B cell (primary cell): ENCODE results near the gene AK1. TPM values are rescaled to one million over a fixed set of nuclear protein-coding genes. Genes with fewer than 3 reads are reported as not detected.
"Not testable (repeated sequence)": the region's sequence is repeated elsewhere in the genome, so short reads cannot be mapped to it uniquely, and the experiment has no call there.

Experiments
- ATAC-seq: fragments of 200-7000 bp; cut with Tn5 transposase; one replicate; pipeline ENCODE4 v1.10.0; 2021; ENCODE audit warnings: low read depth, mild to moderate bottlenecking, moderate number of reproducible peaks, moderate library complexity
- CTCF ChIA-PET: fragments of 350-600 bp; sonication (Branson Sonifier 250); formaldehyde crosslinking; loops from one replicate; lab custom pipeline; 2021; ENCODE audit warnings: antibody characterized with exemption, inconsistent platforms; lab: Charles Lee
- POLR2A ChIA-PET: fragments of 350-600 bp; sonication (Branson Sonifier 250); formaldehyde crosslinking; loops from one replicate; lab custom pipeline; 2021; ENCODE audit warnings: antibody characterized with exemption; lab: Charles Lee
- DNase-seq: peaks from one replicate; pipeline ENCODE4 v3.0.0; 2013
- H2AFZ ChIP-seq: 2 replicates; pipeline ENCODE4 v1.6.1; 2012; ENCODE audit warnings: mild to moderate bottlenecking, low read depth, low read length; ENCODE audit not compliant: insufficient read depth, poor library complexity, severe bottlenecking
- H3K27ac ChIP-seq, 2 donors: 1 replicate in 1 of 2; 2 replicates in 1 of 2; pipeline ENCODE4 v1.5.1; 2012 to 2013; ENCODE audit warnings: low read length in 2 of 2, mild to moderate bottlenecking in 2 of 2, moderate library complexity in 1 of 2
- H3K27me3 ChIP-seq, 4 experiments: fragments of 200-600 bp in 1 of 4; sonication (generic) in 1 of 4; replicated peaks in 1 of 4; 1 replicate in 2 of 4; 2 replicates in 2 of 4; pipeline versions ENCODE4 v1.6.1 to v1.7.0; 2013 to 2016; ENCODE audit warnings: low read length in 3 of 4, mild to moderate bottlenecking in 2 of 4, mixed read lengths in 1 of 4, moderate library complexity in 1 of 4; ENCODE audit not compliant: insufficient read depth in 4 of 4, control insufficient read depth in 3 of 4; ENCODE audit errors: control extremely low read depth in 1 of 4
- H3K36me3 ChIP-seq, 2 experiments: replicated peaks in 1 of 2; 1 replicate in 1 of 2; 2 replicates in 1 of 2; pipeline versions ENCODE4 v1.6.1 to v1.7.1; 2013; ENCODE audit warnings: low read length in 1 of 2; ENCODE audit not compliant: insufficient read depth in 2 of 2, control insufficient read depth in 1 of 2; ENCODE audit errors: control extremely low read depth in 1 of 2, extremely low read depth in 1 of 2
- H3K4me1 ChIP-seq, 2 donors: fragments of 200-600 bp in 1 of 2; sonication (generic) in 1 of 2; 1 replicate in 1 of 2; 2 replicates in 1 of 2; pipeline versions ENCODE4 v1.5.1 to v1.6.1; 2013 to 2017; ENCODE audit warnings: low read length in 2 of 2; ENCODE audit not compliant: control insufficient read depth in 2 of 2, insufficient read depth in 2 of 2
- H3K4me2 ChIP-seq: replicated peaks from 2 replicates; pipeline ENCODE3; 2012; ENCODE audit warnings: mild to moderate bottlenecking, low read depth, low read length; ENCODE audit not compliant: poor library complexity, severe bottlenecking
- H3K4me3 ChIP-seq, 5 experiments: fragments of 200-600 bp in 1 of 5; sonication (generic) in 1 of 5; 1 replicate in 3 of 5; 2 replicates in 2 of 5; pipeline versions ENCODE4 v1.5.1 to v1.7.0; 2011 to 2016; ENCODE audit warnings: low read length in 4 of 5, mild to moderate bottlenecking in 4 of 5, low read depth in 2 of 5, control low read depth in 1 of 5, moderate library complexity in 1 of 5; ENCODE audit not compliant: insufficient read depth in 1 of 5; ENCODE audit errors: control extremely low read depth in 1 of 5, extremely low read depth in 1 of 5
- H3K79me2 ChIP-seq: fragments of 200-600 bp; sonication (generic); one replicate; pipeline ENCODE4 v1.6.0; 2016; ENCODE audit warnings: low read length; ENCODE audit not compliant: control insufficient read depth, insufficient read depth
- H3K9ac ChIP-seq: fragments of 200-600 bp; sonication (generic); 2 replicates; pipeline ENCODE4 v1.6.1; 2017; ENCODE audit warnings: mild to moderate bottlenecking, low read length, moderate library complexity
- H3K9me3 ChIP-seq, 3 donors: one replicate each; pipeline versions ENCODE4 v1.6.1 to v1.7.1; 2013; ENCODE audit warnings: low read length in 2 of 3; ENCODE audit not compliant: control insufficient read depth in 2 of 3, insufficient read depth in 1 of 3; ENCODE audit errors: control extremely low read depth in 1 of 3
- H4K20me1 ChIP-seq: 2 replicates; pipeline ENCODE4 v1.6.0; 2012; ENCODE audit warnings: mild to moderate bottlenecking, low read length; ENCODE audit not compliant: insufficient read depth, control insufficient read depth, poor library complexity, severe bottlenecking
- H3K27ac Mint-ChIP-seq: one replicate; pipeline ENCODE4 v1.8.0; 2021; ENCODE audit warnings: mixed read lengths
- H3K27me3 Mint-ChIP-seq: one replicate; pipeline ENCODE4 v1.8.0; 2021; ENCODE audit warnings: mixed read lengths
- H3K4me1 Mint-ChIP-seq: one replicate; pipeline ENCODE4 v1.8.0; 2021; ENCODE audit warnings: mixed read lengths
- H3K4me3 Mint-ChIP-seq: one replicate; pipeline ENCODE4 v1.8.0; 2021; ENCODE audit warnings: mixed read lengths
- H3K9me3 Mint-ChIP-seq: one replicate; pipeline ENCODE4 v1.8.0; 2022; ENCODE audit warnings: mixed read lengths; ENCODE audit not compliant: insufficient read depth
- CTCF ChIP-seq: fragments of 200-600 bp; IDR thresholded peaks from one replicate; pipeline ENCODE4 v1.8.0; 2022; ENCODE audit warnings: antibody characterized with exemption, mild to moderate bottlenecking
- EZH2 ChIP-seq: IDR thresholded peaks from 2 replicates; pipeline ENCODE4 v1.6.1; 2012; ENCODE audit warnings: borderline replicate concordance, low read depth, mild to moderate bottlenecking, moderate library complexity, low read length; ENCODE audit not compliant: insufficient read depth, poor library complexity, severe bottlenecking
- WGBS: methylation state at CpG from one replicate; pipeline ENCODE4 v1.1.5; 2013; ENCODE audit warnings: missing lambda C conversion rate; ENCODE audit not compliant: insufficient coverage; 5-methylcytosine and 5-hydroxymethylcytosine counted together
- intact Hi-C: fragments of 100-400 bp; cut with micrococcal nuclease; formaldehyde crosslinking; loops from one replicate; pipeline ENCODE4 v1.10.0; 2022
- polyA plus RNA-seq: library from polyadenylated mRNA; depleted of rRNA; stranded (reverse); fragments of >200 nt; gene quantifications from 2 replicates; pipeline ENCODE4 v1.2.3, GENCODE V29; 2012
- total RNA-seq, 2 donors: library from RNA; stranded (reverse); fragments of 120-200 nt in 1 of 2; gene quantifications; 1 replicate in 1 of 2; 2 replicates in 1 of 2; pipeline versions ENCODE4 v1.2.3 to v1.2.4, GENCODE V29; 2013 to 2022

AK1 gene
- total and polyA plus RNA-seq, 2 donors (not counting 1 experiment from before 2014, with no cell fraction given) = 28.0 to 31.8 TPM

GRCh38 chr9:127838375-127839078, 38.9 kb downstream of the AK1 start:
- Mint-ChIP-seq H3K4me1 (peaks cover 4% of the 10 kb centered on the region), H3K4me3 (no peak overlapping the region), H3K27me3 (no peaks in the 10 kb centered on the region), H3K9me3 (no peaks in the 10 kb centered on the region), H3K27ac (no peak overlapping the region)
- no peak overlapping the region for H3K9ac ChIP-seq
- no peak overlapping the region for H3K27ac ChIP-seq
- ChIA-PET CTCF (interaction anchor here (0.7 kb wide), 1 partner anchor 31 kb away, joined by 3 read pairs; no protein-coding TSS in a partner anchor), POLR2A (interaction anchor here (0.6 kb wide), 1 partner anchor 30 kb away, joined by 8 read pairs; no protein-coding TSS in a partner anchor)
- peaks cover 5 to 12% of the 10 kb centered on the region in 2 donors for H3K4me1 ChIP-seq
- no peaks in the 10 kb centered on the region for H4K20me1 ChIP-seq
- TF ChIP-seq EZH2 (no peak), CTCF (no peak)
- H3K4me2 ChIP-seq = no peak overlapping the region
- DNase-seq (no peak), ATAC-seq (no peak)
- no peaks in the 10 kb centered on the region for H3K36me3 ChIP-seq
- no peak overlapping the region for H3K4me3 ChIP-seq
- WGBS = 66% methylated on average over 18 of the region's 18 CpGs
- intact Hi-C loops = no loop called here
- no peaks in the 10 kb centered on the region for H3K27me3 ChIP-seq
- peaks cover 4% of the 10 kb centered on the region for H3K79me2 ChIP-seq
- no peak overlapping the region for H2AFZ ChIP-seq
- no peaks in the 10 kb centered on the region for H3K9me3 ChIP-seq

GRCh38 chr9:127837346-127837745, 40.1 kb downstream of the AK1 start:
- H3K9me3 ChIP-seq = no peaks in the 10 kb centered on the region
- no peak overlapping the region for H3K4me3 Mint-ChIP-seq
- H3K27me3 Mint-ChIP-seq = no peaks in the 10 kb centered on the region
- no peaks in the 10 kb centered on the region for H3K9me3 Mint-ChIP-seq
- WGBS = 62% methylated on average over 4 of the region's 4 CpGs
- TF ChIP-seq EZH2 = no peak
- no peak for TF ChIP-seq CTCF
- no peaks in the 10 kb centered on the region for H4K20me1 ChIP-seq
- no peak overlapping the region for H3K9ac ChIP-seq
- peaks cover 5 to 12% of the 10 kb centered on the region in 2 donors for H3K4me1 ChIP-seq
- no peaks in the 10 kb centered on the region for H3K36me3 ChIP-seq
- no peak overlapping the region for H3K27ac ChIP-seq
- intact Hi-C loops = no loop called here
- CTCF ChIA-PET = interaction anchor here (0.7 to 1.3 kb wide), 3 partner anchors 28 to 32 kb away, joined by 3 read pairs; no protein-coding TSS in a partner anchor
- peaks cover 5% of the 10 kb centered on the region for H3K4me1 Mint-ChIP-seq
- H3K27ac Mint-ChIP-seq = no peak overlapping the region
- H3K4me2 ChIP-seq = no peak overlapping the region
- H3K79me2 ChIP-seq = peaks cover 4% of the 10 kb centered on the region
- no peak overlapping the region for H3K4me3 ChIP-seq
- DNase-seq (no peak), ATAC-seq (no peak)
- POLR2A ChIA-PET = no interaction called here
- H3K27me3 ChIP-seq = no peaks in the 10 kb centered on the region
- H2AFZ ChIP-seq = no peak overlapping the region

- H3K27me3 ChIP-seq, H2AFZ ChIP-seq, H3K27ac Mint-ChIP-seq, ATAC-seq, H3K9ac ChIP-seq, H3K27me3 Mint-ChIP-seq, H3K79me2 ChIP-seq, H3K36me3 ChIP-seq, H3K4me3 ChIP-seq, H3K9me3 ChIP-seq, H3K9me3 Mint-ChIP-seq, H3K4me1 Mint-ChIP-seq, H3K4me3 Mint-ChIP-seq, H4K20me1 ChIP-seq, intact Hi-C loops, H3K4me2 ChIP-seq, POLR2A ChIA-PET, H3K27ac ChIP-seq, DNase-seq: not testable (repeated sequence)
- WGBS = 90% methylated on average over 2 of the region's 3 CpGs
- peaks cover 5 to 12% of the 10 kb centered on the region in 2 donors for H3K4me1 ChIP-seq
- CTCF ChIA-PET = interaction anchor here (1.3 kb wide), 2 partner anchors 28 to 33 kb away, joined by 3 read pairs; no protein-coding TSS in a partner anchor
Measured at GRCh38 chr9:127836561-127836960, 40.9 kb downstream of the AK1 start.
